IMR-90 (cell line): ENCODE results near the gene MILR1. TPM values are rescaled to one million over a fixed set of nuclear protein-coding genes. Genes with fewer than 3 reads are reported as not detected.

Experiments
- ATAC-seq: fragments of 200-7000 bp; cut with Tn5 transposase; 2 replicates; pipeline ENCODE4 v1.9.1; 2020; ENCODE audit warnings: low read depth, mild to moderate bottlenecking, moderate library complexity
- BruUV-seq: library from RNA; stranded (reverse); fragments of 400-500 nt; replicated peaks from 2 replicates; lab custom pipeline; 2021; lab: Mats Ljungman, UMichigan
- CTCF ChIA-PET: fragments of 300-600 bp; formaldehyde crosslinking; extraction: SDS; loops from one replicate; lab custom pipeline; 2021; ENCODE audit warnings: antibody characterized with exemption; lab: Yijun Ruan, JAX
- POLR2A ChIA-PET: fragments of 300-600 bp; sonication (Branson Sonifier 250); formaldehyde crosslinking; loops from one replicate; lab custom pipeline; 2022; ENCODE audit warnings: antibody characterized with exemption; ENCODE audit not compliant: unreplicated experiment; lab: Charles Lee
- DNase-seq: peaks from one replicate; pipeline ENCODE4 v3.0.0; 2013
- H2AFZ ChIP-seq: replicated peaks from 2 replicates; pipeline ENCODE3; 2013; ENCODE audit warnings: low read length, mild to moderate bottlenecking; ENCODE audit not compliant: poor library complexity
- H2AK5ac ChIP-seq: 2 replicates; pipeline ENCODE4 v1.6.1; 2013; ENCODE audit warnings: low read depth, low read length, inconsistent platforms
- H2AK9ac ChIP-seq: replicated peaks from 2 replicates; pipeline ENCODE3; 2013; ENCODE audit warnings: mild to moderate bottlenecking, low read depth, low read length, moderate library complexity; ENCODE audit not compliant: poor library complexity
- H2BK120ac ChIP-seq: 2 replicates; pipeline ENCODE4 v1.6.1; 2013; ENCODE audit warnings: low read depth, low read length, inconsistent platforms
- H2BK15ac ChIP-seq: 3 replicates; pipeline ENCODE4 v1.6.1; 2013; ENCODE audit warnings: low read depth, low read length, inconsistent platforms
- H2BK20ac ChIP-seq: 2 replicates; pipeline ENCODE4 v1.6.1; 2013; ENCODE audit warnings: low read depth, mild to moderate bottlenecking, inconsistent platforms, low read length, moderate library complexity
- H2BK5ac ChIP-seq: 2 replicates; pipeline ENCODE4 v1.6.1; 2013; ENCODE audit warnings: mild to moderate bottlenecking, low read depth, low read length, inconsistent platforms; ENCODE audit not compliant: poor library complexity, severe bottlenecking
- H3K14ac ChIP-seq: replicated peaks from 2 replicates; pipeline ENCODE4 v1.6.1; 2013; ENCODE audit warnings: low read depth, low read length, inconsistent platforms
- H3K18ac ChIP-seq: 2 replicates; pipeline ENCODE4 v1.6.1; 2013; ENCODE audit warnings: low read depth, low read length, control low read depth
- H3K23ac ChIP-seq: 2 replicates; pipeline ENCODE4 v1.6.1; 2013; ENCODE audit warnings: low read depth, low read length, inconsistent platforms
- H3K27ac ChIP-seq: 2 replicates; pipeline ENCODE4 v1.5.1; 2013; ENCODE audit warnings: mild to moderate bottlenecking, control low read depth, low read length; ENCODE audit not compliant: insufficient read depth
- H3K27me3 ChIP-seq: 2 replicates; pipeline ENCODE4 v1.6.1; 2013; ENCODE audit warnings: low read length; ENCODE audit not compliant: control insufficient read depth, insufficient read depth
- H3K36me3 ChIP-seq: 2 replicates; pipeline ENCODE4 v1.6.1; 2013; ENCODE audit warnings: low read length, mixed read lengths; ENCODE audit not compliant: control insufficient read depth, insufficient read depth
- H3K4ac ChIP-seq: 2 replicates; pipeline ENCODE4 v1.6.1; 2013; ENCODE audit warnings: low read depth, low read length, inconsistent platforms
- H3K4me1 ChIP-seq: 2 replicates; pipeline ENCODE4 v1.6.1; 2013; ENCODE audit warnings: low read length, mixed read lengths; ENCODE audit not compliant: control insufficient read depth, insufficient read depth
- H3K4me2 ChIP-seq: 2 replicates; pipeline ENCODE4 v1.6.1; 2013; ENCODE audit warnings: low read depth, mild to moderate bottlenecking, control low read depth, low read length, moderate library complexity
- H3K4me3 ChIP-seq: 2 replicates; pipeline ENCODE4 v1.5.1; 2013; ENCODE audit warnings: low read depth, mild to moderate bottlenecking, control low read depth, low read length, moderate library complexity; ENCODE audit not compliant: insufficient read depth
- H3K56ac ChIP-seq: 2 replicates; pipeline ENCODE4 v1.6.1; 2013; ENCODE audit warnings: low read length, inconsistent platforms; ENCODE audit not compliant: insufficient read depth; ENCODE audit errors: extremely low read depth
- H3K79me1 ChIP-seq, 2 experiments: 2 replicates each; pipeline ENCODE4 v1.6.1; 2013; ENCODE audit warnings: low read length in 2 of 2, inconsistent platforms in 1 of 2, low read depth in 1 of 2
- H3K9ac ChIP-seq: 2 replicates; pipeline ENCODE4 v1.6.1; 2013; ENCODE audit warnings: low read depth, low read length, control low read depth
- H3K9me1 ChIP-seq: 2 replicates; pipeline ENCODE4 v1.6.1; 2013; ENCODE audit warnings: low read length, inconsistent platforms; ENCODE audit not compliant: insufficient read depth
- H3K9me3 ChIP-seq: 2 replicates; pipeline ENCODE4 v1.6.1; 2013; ENCODE audit warnings: low read length; ENCODE audit not compliant: control insufficient read depth, insufficient read depth
- H4K20me1 ChIP-seq: 2 replicates; pipeline ENCODE4 v1.6.1; 2013; ENCODE audit warnings: low read length, inconsistent platforms; ENCODE audit not compliant: insufficient read depth
- H4K5ac ChIP-seq: 2 replicates; pipeline ENCODE4 v1.6.1; 2013; ENCODE audit warnings: mild to moderate bottlenecking, low read depth, low read length, control low read depth
- H4K8ac ChIP-seq, 2 experiments: 2 replicates each; pipeline ENCODE4 v1.6.1; 2013; ENCODE audit warnings: low read depth in 2 of 2, low read length in 2 of 2, control low read depth in 1 of 2, inconsistent platforms in 1 of 2
- H4K91ac ChIP-seq: 2 replicates; pipeline ENCODE4 v1.6.1; 2013; ENCODE audit warnings: low read depth, low read length, inconsistent platforms; ENCODE audit not compliant: insufficient read depth
- BHLHE40 ChIP-seq: fragments of 150-350 bp; IDR thresholded peaks from 2 replicates; pipeline ENCODE4 v1.6.1; 2016; ENCODE audit warnings: mild to moderate bottlenecking, low read depth, low read length
- CEBPB ChIP-seq: IDR thresholded peaks from 2 replicates; pipeline ENCODE4 v1.6.1; 2012; ENCODE audit warnings: low read depth, low read length, improper control_type of control experiment
- MAFK ChIP-seq: IDR thresholded peaks from 2 replicates; pipeline ENCODE4 v1.6.1; 2012; ENCODE audit warnings: low read depth, low read length, improper control_type of control experiment
- MAZ ChIP-seq: IDR thresholded peaks from 2 replicates; pipeline ENCODE4 v1.6.1; 2012; ENCODE audit warnings: low read depth, mild to moderate bottlenecking, low read length, improper control_type of control experiment, moderate library complexity, borderline replicate concordance
- MXI1 ChIP-seq: IDR thresholded peaks from 2 replicates; pipeline ENCODE4 v1.6.1; 2012; ENCODE audit warnings: low read depth, mild to moderate bottlenecking, low read length, moderate library complexity, borderline replicate concordance
- POLR2A ChIP-seq: IDR thresholded peaks from 2 replicates; pipeline ENCODE4 v1.6.1; 2012; ENCODE audit warnings: mild to moderate bottlenecking, low read depth, low read length
- RCOR1 ChIP-seq: IDR thresholded peaks from 2 replicates; pipeline ENCODE4 v1.6.1; 2012; ENCODE audit warnings: mild to moderate bottlenecking, low read length, improper control_type of control experiment; ENCODE audit not compliant: insufficient replicate concordance
- SMC3 ChIP-seq: fragments of 150-350 bp; IDR thresholded peaks from 2 replicates; pipeline ENCODE4 v1.6.1; 2016; ENCODE audit warnings: low read depth, mild to moderate bottlenecking, antibody characterized with exemption, low read length, moderate library complexity
- WGBS, 2 experiments: methylation state at CpG; one replicate each; pipeline versions ENCODE4 v1.1.5 to v1.1.7; 2013; ENCODE audit warnings: missing lambda C conversion rate in 2 of 2; ENCODE audit not compliant: insufficient read length in 1 of 2; ENCODE audit errors: extremely low coverage in 2 of 2; 5-methylcytosine and 5-hydroxymethylcytosine counted together
- dilution Hi-C: fragments of 300-500 bp; cut with HindIII; formaldehyde crosslinking; loops from one replicate; pipeline ENCODE4 v1.14.3; 2018; ENCODE audit warnings: low sequenced_read_pairs; ENCODE audit not compliant: unreplicated experiment
- in situ Hi-C: fragments of 300-500 bp; cut with MboI; formaldehyde crosslinking; loops from 3 replicates; pipeline ENCODE4 v1.14.3; 2019; ENCODE audit warnings: low sequenced_read_pairs, inconsistent platforms, mixed read lengths
- intact Hi-C: fragments of 100-400 bp; cut with micrococcal nuclease; formaldehyde crosslinking; loops from 2 replicates; pipeline ENCODE4 v1.10.0; 2022
- polyA plus RNA-seq, 3 experiments: library from polyadenylated mRNA; depleted of rRNA; stranded (reverse); fragments of >200 nt; gene quantifications; 2 replicates each; pipeline ENCODE4 v1.2.3, GENCODE V29; 2012; ENCODE audit warnings: low replicate concordance in 1 of 3
- total RNA-seq: library from RNA; depleted of rRNA; stranded (reverse); fragments of >200 nt; gene quantifications from 2 replicates; pipeline ENCODE4 v1.2.3, GENCODE V29; 2012
- TF ChIP-seq, protein P1 (sequence below): fragments of 150-350 bp; IDR thresholded peaks from 2 replicates; pipeline ENCODE4 v1.6.1; 2016; ENCODE audit warnings: low read depth, mild to moderate bottlenecking, low read length, moderate library complexity, borderline replicate concordance
- TF ChIP-seq, protein P2 (sequence below): fragments of 150-350 bp; IDR thresholded peaks from 2 replicates; pipeline ENCODE4 v1.6.1; 2017; ENCODE audit warnings: mild to moderate bottlenecking, antibody characterized with exemption, low read length, low read depth

MILR1 gene
- total and polyA plus RNA-seq, 2 of the 4 experiments (the other 2 are of a cell fraction): 0.36 to 0.44 TPM

- no CpG with 5 or more reads among the region's 4 CpGs for WGBS, 2 experiments
- H3K56ac ChIP-seq: no peak overlapping the region
- dilution Hi-C loops: no loop called here
- H3K27me3 ChIP-seq: no peaks in the 10 kb centered on the region
- H3K79me1 ChIP-seq: peaks cover 26 to 43% of the 10 kb centered on the region in 2 experiments
- H3K9ac ChIP-seq: peak overlapping the region; percentile 53; the same call in 1 of the 2 replicates
- DNase-seq: no peak
- peaks cover 35% of the 10 kb centered on the region for H3K36me3 ChIP-seq
- H3K4me2 ChIP-seq: peak overlapping the region; percentile 80
- no peaks in the 10 kb centered on the region for H3K9me3 ChIP-seq
- in situ Hi-C loops: no loop called here
- no peak overlapping the region for H3K23ac ChIP-seq
- no peak overlapping the region for H2AK5ac ChIP-seq
- no peak overlapping the region for H4K5ac ChIP-seq
- intact Hi-C loops: no loop called here
- BruUV-seq: no TSS peak
- no peak overlapping the region for H2BK120ac ChIP-seq
- no peak overlapping the region for H3K14ac ChIP-seq
- no peak overlapping the region for H2BK15ac ChIP-seq
- H3K18ac ChIP-seq: no peak overlapping the region
- H3K27ac ChIP-seq: peak overlapping the region; percentile 30
- POLR2A ChIA-PET: interaction anchor here (1.0 kb wide), 1 partner anchor 8 kb away, joined by 7 read pairs; no protein-coding TSS in a partner anchor
- H2AK9ac ChIP-seq: peak overlapping the region; percentile 11
- TF ChIP-seq MAZ (no peak), RCOR1 (no peak), SMC3 (no peak), MXI1 (no peak), POLR2A (no peak; the same call in 1 of the 2 replicates), CEBPB (no peak), BHLHE40 (no peak), MAFK (no peak)
- TF ChIP-seq, protein P1, sequence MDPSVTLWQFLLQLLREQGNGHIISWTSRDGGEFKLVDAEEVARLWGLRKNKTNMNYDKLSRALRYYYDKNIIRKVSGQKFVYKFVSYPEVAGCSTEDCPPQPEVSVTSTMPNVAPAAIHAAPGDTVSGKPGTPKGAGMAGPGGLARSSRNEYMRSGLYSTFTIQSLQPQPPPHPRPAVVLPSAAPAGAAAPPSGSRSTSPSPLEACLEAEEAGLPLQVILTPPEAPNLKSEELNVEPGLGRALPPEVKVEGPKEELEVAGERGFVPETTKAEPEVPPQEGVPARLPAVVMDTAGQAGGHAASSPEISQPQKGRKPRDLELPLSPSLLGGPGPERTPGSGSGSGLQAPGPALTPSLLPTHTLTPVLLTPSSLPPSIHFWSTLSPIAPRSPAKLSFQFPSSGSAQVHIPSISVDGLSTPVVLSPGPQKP: no peak
- TF ChIP-seq, protein P2, sequence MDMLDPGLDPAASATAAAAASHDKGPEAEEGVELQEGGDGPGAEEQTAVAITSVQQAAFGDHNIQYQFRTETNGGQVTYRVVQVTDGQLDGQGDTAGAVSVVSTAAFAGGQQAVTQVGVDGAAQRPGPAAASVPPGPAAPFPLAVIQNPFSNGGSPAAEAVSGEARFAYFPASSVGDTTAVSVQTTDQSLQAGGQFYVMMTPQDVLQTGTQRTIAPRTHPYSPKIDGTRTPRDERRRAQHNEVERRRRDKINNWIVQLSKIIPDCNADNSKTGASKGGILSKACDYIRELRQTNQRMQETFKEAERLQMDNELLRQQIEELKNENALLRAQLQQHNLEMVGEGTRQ: no peak
- peaks cover 49% of the 10 kb centered on the region for H4K20me1 ChIP-seq
- no peak overlapping the region for H2BK20ac ChIP-seq
- H2BK5ac ChIP-seq: peak overlapping the region; percentile 78
- no peak overlapping the region for H3K4ac ChIP-seq
- H4K8ac ChIP-seq: peak overlapping the region; percentile 24 to 89; a peak in 3 of 4 replicates
- H4K91ac ChIP-seq: no peak overlapping the region
- no peak overlapping the region for H2AFZ ChIP-seq
- peak overlapping the region; percentile 68; the same call in 1 of the 2 replicates for H3K4me3 ChIP-seq
- no peak for ATAC-seq
- no peaks in the 10 kb centered on the region for H3K4me1 ChIP-seq
- CTCF ChIA-PET: interaction anchor here (1.0 kb wide), 1 partner anchor 10 kb away, joined by 3 read pairs; no protein-coding TSS in a partner anchor
- no peaks in the 10 kb centered on the region for H3K9me1 ChIP-seq
Measured at GRCh38 chr17:64497565-64498035, 48.7 kb downstream of the MILR1 start.
